PC-3 (cell line): ENCODE results near the gene ARL4A.
"Not testable (repeated sequence)": the region's sequence is repeated elsewhere in the genome, so short reads cannot be mapped to it uniquely, and the experiment has no call there.

Experiments
- EZH2 ChIP-seq: fragments of 300-600 bp; sonication (generic); IDR thresholded peaks from one replicate; pipeline ENCODE4 v1.6.1; 2017; ENCODE audit warnings: antibody characterized with exemption, mild to moderate bottlenecking, low read length; ENCODE audit not compliant: unreplicated experiment
- EZH2phosphoT487 ChIP-seq: fragments of 300-600 bp; sonication (generic); IDR thresholded peaks from 2 replicates; pipeline ENCODE4 v1.6.1; 2018; ENCODE audit warnings: mild to moderate bottlenecking, antibody characterized with exemption, low read length, borderline replicate concordance
- TF ChIP-seq, protein P1 (sequence below): fragments of 300-600 bp; sonication (generic); conservative IDR thresholded peaks from 2 replicates; pipeline ENCODE4 v1.5.1; 2017; ENCODE audit warnings: antibody characterized with exemption, low read depth, mild to moderate bottlenecking, low read length

DNA sequence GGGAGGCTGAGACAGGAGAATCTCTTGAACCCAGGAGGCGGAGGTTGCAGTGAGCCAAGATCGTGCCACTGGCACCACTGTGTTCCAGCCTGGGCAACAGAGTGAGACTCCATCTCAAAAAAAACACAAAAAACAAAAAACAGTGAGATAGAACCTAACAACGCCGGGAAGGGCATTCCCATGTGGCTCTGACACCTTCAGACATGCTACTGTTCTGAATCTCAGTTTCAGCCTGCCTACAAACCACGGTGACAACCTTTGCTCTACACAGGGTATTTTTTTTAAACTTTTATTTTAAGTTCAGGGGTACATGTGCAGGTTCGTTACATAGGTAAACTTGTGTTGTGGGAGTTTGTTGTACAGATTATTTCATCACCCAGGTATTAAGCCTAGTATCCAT, 42.2 kb upstream of the ARL4A start:
- TF ChIP-seq, protein P1, sequence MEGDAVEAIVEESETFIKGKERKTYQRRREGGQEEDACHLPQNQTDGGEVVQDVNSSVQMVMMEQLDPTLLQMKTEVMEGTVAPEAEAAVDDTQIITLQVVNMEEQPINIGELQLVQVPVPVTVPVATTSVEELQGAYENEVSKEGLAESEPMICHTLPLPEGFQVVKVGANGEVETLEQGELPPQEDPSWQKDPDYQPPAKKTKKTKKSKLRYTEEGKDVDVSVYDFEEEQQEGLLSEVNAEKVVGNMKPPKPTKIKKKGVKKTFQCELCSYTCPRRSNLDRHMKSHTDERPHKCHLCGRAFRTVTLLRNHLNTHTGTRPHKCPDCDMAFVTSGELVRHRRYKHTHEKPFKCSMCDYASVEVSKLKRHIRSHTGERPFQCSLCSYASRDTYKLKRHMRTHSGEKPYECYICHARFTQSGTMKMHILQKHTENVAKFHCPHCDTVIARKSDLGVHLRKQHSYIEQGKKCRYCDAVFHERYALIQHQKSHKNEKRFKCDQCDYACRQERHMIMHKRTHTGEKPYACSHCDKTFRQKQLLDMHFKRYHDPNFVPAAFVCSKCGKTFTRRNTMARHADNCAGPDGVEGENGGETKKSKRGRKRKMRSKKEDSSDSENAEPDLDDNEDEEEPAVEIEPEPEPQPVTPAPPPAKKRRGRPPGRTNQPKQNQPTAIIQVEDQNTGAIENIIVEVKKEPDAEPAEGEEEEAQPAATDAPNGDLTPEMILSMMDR: not testable (repeated sequence)
- TF ChIP-seq EZH2, EZH2phosphoT487: not testable (repeated sequence)
